IMR-90 (cell line): Measurements from ENCODE around the gene ASB1. TPM values are rescaled to one million over a fixed set of nuclear protein-coding genes. Genes with fewer than 3 reads are reported as not detected.

Experiments used
- ATAC-seq: fragments of 200-7000 bp; cut with Tn5 transposase; 2 replicates; pipeline ENCODE4 v1.9.1; 2020; ENCODE audit warnings: low read depth, mild to moderate bottlenecking, moderate library complexity
- BruUV-seq: library from RNA; stranded (reverse); fragments of 400-500 nt; replicated peaks from 2 replicates; lab custom pipeline; 2021; lab: Mats Ljungman, UMichigan
- CTCF ChIA-PET: fragments of 300-600 bp; formaldehyde crosslinking; extraction: SDS; loops from one replicate; lab custom pipeline; 2021; ENCODE audit warnings: antibody characterized with exemption; lab: Yijun Ruan, JAX
- POLR2A ChIA-PET: fragments of 300-600 bp; sonication (Branson Sonifier 250); formaldehyde crosslinking; loops from one replicate; lab custom pipeline; 2022; ENCODE audit warnings: antibody characterized with exemption; ENCODE audit not compliant: unreplicated experiment; lab: Charles Lee
- DNase-seq: peaks from one replicate; pipeline ENCODE4 v3.0.0; 2013
- H2AFZ ChIP-seq: replicated peaks from 2 replicates; pipeline ENCODE3; 2013; ENCODE audit warnings: low read length, mild to moderate bottlenecking; ENCODE audit not compliant: poor library complexity
- H2AK5ac ChIP-seq: 2 replicates; pipeline ENCODE4 v1.6.1; 2013; ENCODE audit warnings: low read depth, low read length, inconsistent platforms
- H2AK9ac ChIP-seq: replicated peaks from 2 replicates; pipeline ENCODE3; 2013; ENCODE audit warnings: mild to moderate bottlenecking, low read depth, low read length, moderate library complexity; ENCODE audit not compliant: poor library complexity
- H2BK120ac ChIP-seq: 2 replicates; pipeline ENCODE4 v1.6.1; 2013; ENCODE audit warnings: low read depth, low read length, inconsistent platforms
- H2BK15ac ChIP-seq: 3 replicates; pipeline ENCODE4 v1.6.1; 2013; ENCODE audit warnings: low read depth, low read length, inconsistent platforms
- H2BK20ac ChIP-seq: 2 replicates; pipeline ENCODE4 v1.6.1; 2013; ENCODE audit warnings: low read depth, mild to moderate bottlenecking, inconsistent platforms, low read length, moderate library complexity
- H2BK5ac ChIP-seq: 2 replicates; pipeline ENCODE4 v1.6.1; 2013; ENCODE audit warnings: mild to moderate bottlenecking, low read depth, low read length, inconsistent platforms; ENCODE audit not compliant: poor library complexity, severe bottlenecking
- H3K14ac ChIP-seq: replicated peaks from 2 replicates; pipeline ENCODE4 v1.6.1; 2013; ENCODE audit warnings: low read depth, low read length, inconsistent platforms
- H3K18ac ChIP-seq: 2 replicates; pipeline ENCODE4 v1.6.1; 2013; ENCODE audit warnings: low read depth, low read length, control low read depth
- H3K23ac ChIP-seq: 2 replicates; pipeline ENCODE4 v1.6.1; 2013; ENCODE audit warnings: low read depth, low read length, inconsistent platforms
- H3K27ac ChIP-seq: 2 replicates; pipeline ENCODE4 v1.5.1; 2013; ENCODE audit warnings: mild to moderate bottlenecking, control low read depth, low read length; ENCODE audit not compliant: insufficient read depth
- H3K27me3 ChIP-seq: 2 replicates; pipeline ENCODE4 v1.6.1; 2013; ENCODE audit warnings: low read length; ENCODE audit not compliant: control insufficient read depth, insufficient read depth
- H3K36me3 ChIP-seq: 2 replicates; pipeline ENCODE4 v1.6.1; 2013; ENCODE audit warnings: low read length, mixed read lengths; ENCODE audit not compliant: control insufficient read depth, insufficient read depth
- H3K4ac ChIP-seq: 2 replicates; pipeline ENCODE4 v1.6.1; 2013; ENCODE audit warnings: low read depth, low read length, inconsistent platforms
- H3K4me1 ChIP-seq: 2 replicates; pipeline ENCODE4 v1.6.1; 2013; ENCODE audit warnings: low read length, mixed read lengths; ENCODE audit not compliant: control insufficient read depth, insufficient read depth
- H3K4me2 ChIP-seq: 2 replicates; pipeline ENCODE4 v1.6.1; 2013; ENCODE audit warnings: low read depth, mild to moderate bottlenecking, control low read depth, low read length, moderate library complexity
- H3K4me3 ChIP-seq: 2 replicates; pipeline ENCODE4 v1.5.1; 2013; ENCODE audit warnings: low read depth, mild to moderate bottlenecking, control low read depth, low read length, moderate library complexity; ENCODE audit not compliant: insufficient read depth
- H3K56ac ChIP-seq: 2 replicates; pipeline ENCODE4 v1.6.1; 2013; ENCODE audit warnings: low read length, inconsistent platforms; ENCODE audit not compliant: insufficient read depth; ENCODE audit errors: extremely low read depth
- H3K79me1 ChIP-seq, 2 experiments: 2 replicates each; pipeline ENCODE4 v1.6.1; 2013; ENCODE audit warnings: low read length in 2 of 2, inconsistent platforms in 1 of 2, low read depth in 1 of 2
- H3K9ac ChIP-seq: 2 replicates; pipeline ENCODE4 v1.6.1; 2013; ENCODE audit warnings: low read depth, low read length, control low read depth
- H3K9me1 ChIP-seq: 2 replicates; pipeline ENCODE4 v1.6.1; 2013; ENCODE audit warnings: low read length, inconsistent platforms; ENCODE audit not compliant: insufficient read depth
- H3K9me3 ChIP-seq: 2 replicates; pipeline ENCODE4 v1.6.1; 2013; ENCODE audit warnings: low read length; ENCODE audit not compliant: control insufficient read depth, insufficient read depth
- H4K20me1 ChIP-seq: 2 replicates; pipeline ENCODE4 v1.6.1; 2013; ENCODE audit warnings: low read length, inconsistent platforms; ENCODE audit not compliant: insufficient read depth
- H4K5ac ChIP-seq: 2 replicates; pipeline ENCODE4 v1.6.1; 2013; ENCODE audit warnings: mild to moderate bottlenecking, low read depth, low read length, control low read depth
- H4K8ac ChIP-seq, 2 experiments: 2 replicates each; pipeline ENCODE4 v1.6.1; 2013; ENCODE audit warnings: low read depth in 2 of 2, low read length in 2 of 2, control low read depth in 1 of 2, inconsistent platforms in 1 of 2
- H4K91ac ChIP-seq: 2 replicates; pipeline ENCODE4 v1.6.1; 2013; ENCODE audit warnings: low read depth, low read length, inconsistent platforms; ENCODE audit not compliant: insufficient read depth
- BHLHE40 ChIP-seq: fragments of 150-350 bp; IDR thresholded peaks from 2 replicates; pipeline ENCODE4 v1.6.1; 2016; ENCODE audit warnings: mild to moderate bottlenecking, low read depth, low read length
- CEBPB ChIP-seq: IDR thresholded peaks from 2 replicates; pipeline ENCODE4 v1.6.1; 2012; ENCODE audit warnings: low read depth, low read length, improper control_type of control experiment
- CTCF ChIP-seq: conservative IDR thresholded peaks from 2 replicates; pipeline ENCODE4 v1.5.1; 2012; ENCODE audit warnings: mild to moderate bottlenecking, low read depth, low read length, improper control_type of control experiment
- FOS ChIP-seq: fragments of 150-350 bp; IDR thresholded peaks from 2 replicates; pipeline ENCODE4 v1.6.1; 2016; ENCODE audit warnings: low read depth, low read length
- MAZ ChIP-seq: IDR thresholded peaks from 2 replicates; pipeline ENCODE4 v1.6.1; 2012; ENCODE audit warnings: low read depth, mild to moderate bottlenecking, low read length, improper control_type of control experiment, moderate library complexity, borderline replicate concordance
- MXI1 ChIP-seq: IDR thresholded peaks from 2 replicates; pipeline ENCODE4 v1.6.1; 2012; ENCODE audit warnings: low read depth, mild to moderate bottlenecking, low read length, moderate library complexity, borderline replicate concordance
- POLR2A ChIP-seq: IDR thresholded peaks from 2 replicates; pipeline ENCODE4 v1.6.1; 2012; ENCODE audit warnings: mild to moderate bottlenecking, low read depth, low read length
- RAD21 ChIP-seq: IDR thresholded peaks from 2 replicates; pipeline ENCODE4 v1.6.1; 2012; ENCODE audit warnings: low read length, improper control_type of control experiment
- RCOR1 ChIP-seq: IDR thresholded peaks from 2 replicates; pipeline ENCODE4 v1.6.1; 2012; ENCODE audit warnings: mild to moderate bottlenecking, low read length, improper control_type of control experiment; ENCODE audit not compliant: insufficient replicate concordance
- SMC3 ChIP-seq: fragments of 150-350 bp; IDR thresholded peaks from 2 replicates; pipeline ENCODE4 v1.6.1; 2016; ENCODE audit warnings: low read depth, mild to moderate bottlenecking, antibody characterized with exemption, low read length, moderate library complexity
- USF2 ChIP-seq: fragments of 150-350 bp; IDR thresholded peaks from 2 replicates; pipeline ENCODE4 v1.6.1; 2017; ENCODE audit warnings: mild to moderate bottlenecking, antibody characterized with exemption, low read length, low read depth
- WGBS, 2 experiments: methylation state at CpG; one replicate each; pipeline versions ENCODE4 v1.1.5 to v1.1.7; 2013; ENCODE audit warnings: missing lambda C conversion rate in 2 of 2; ENCODE audit not compliant: insufficient read length in 1 of 2; ENCODE audit errors: extremely low coverage in 2 of 2; 5-methylcytosine and 5-hydroxymethylcytosine counted together
- dilution Hi-C: fragments of 300-500 bp; cut with HindIII; formaldehyde crosslinking; loops from one replicate; pipeline ENCODE4 v1.14.3; 2018; ENCODE audit warnings: low sequenced_read_pairs; ENCODE audit not compliant: unreplicated experiment
- in situ Hi-C: fragments of 300-500 bp; cut with MboI; formaldehyde crosslinking; loops from 3 replicates; pipeline ENCODE4 v1.14.3; 2019; ENCODE audit warnings: low sequenced_read_pairs, inconsistent platforms, mixed read lengths
- intact Hi-C: fragments of 100-400 bp; cut with micrococcal nuclease; formaldehyde crosslinking; loops from 2 replicates; pipeline ENCODE4 v1.10.0; 2022
- polyA plus RNA-seq, 3 experiments: library from polyadenylated mRNA; depleted of rRNA; stranded (reverse); fragments of >200 nt; gene quantifications; 2 replicates each; pipeline ENCODE4 v1.2.3, GENCODE V29; 2012; ENCODE audit warnings: low replicate concordance in 1 of 3
- total RNA-seq: library from RNA; depleted of rRNA; stranded (reverse); fragments of >200 nt; gene quantifications from 2 replicates; pipeline ENCODE4 v1.2.3, GENCODE V29; 2012

The ASB1 gene
- total and polyA plus RNA-seq, 2 of the 4 experiments (the other 2 are of a cell fraction): 23.5 to 37.3 TPM

- TF ChIP-seq POLR2A: no peak
Measured at GRCh38 chr2:238445409-238446190, 18.9 kb downstream of the ASB1 start (continued).

GRCh38 chr2:238446371-238446770 is 19.6 kb downstream of the ASB1 start:
- no peak overlapping the region for H2BK5ac ChIP-seq

More at GRCh38 chr2:238446371-238446770, 19.6 kb downstream of the ASB1 start:
- no peak overlapping the region for H2BK120ac ChIP-seq
- no peak overlapping the region for H3K18ac ChIP-seq
- ChIA-PET POLR2A (no interaction called here), CTCF (no interaction called here)
- 90% methylated on average over 2 of the region's 8 CpGs; no CpG with 5 or more reads in 1 of the 2 experiments for WGBS, 2 experiments
- no peak overlapping the region for H3K27ac ChIP-seq
- peaks cover 9% of the 10 kb centered on the region for H3K4me1 ChIP-seq
- no peak overlapping the region for H4K5ac ChIP-seq
- H2BK20ac ChIP-seq: no peak overlapping the region
- H3K27me3 ChIP-seq: no peaks in the 10 kb centered on the region
- H4K20me1 ChIP-seq: peaks cover 25% of the 10 kb centered on the region
- H3K9me3 ChIP-seq: no peaks in the 10 kb centered on the region
- H3K56ac ChIP-seq: no peak overlapping the region
- peaks cover 66% of the 10 kb centered on the region for H3K36me3 ChIP-seq
- no peak overlapping the region for H2AFZ ChIP-seq
- H3K14ac ChIP-seq: no peak overlapping the region
- DNase-seq (no peak), ATAC-seq (no peak)
- H3K4ac ChIP-seq: no peak overlapping the region
- dilution Hi-C loops: no loop called here
- no peak overlapping the region for H2BK15ac ChIP-seq
- no peak overlapping the region for H2AK9ac ChIP-seq
- H3K4me3 ChIP-seq: no peak overlapping the region
- H4K91ac ChIP-seq: no peak overlapping the region
- BruUV-seq: no TSS peak
- peaks cover 49 to 80% of the 10 kb centered on the region in 2 experiments for H3K79me1 ChIP-seq
- in situ Hi-C loops: no loop called here
- no peak overlapping the region for H3K9ac ChIP-seq
- no peak for TF ChIP-seq CEBPB
- no peak for TF ChIP-seq RAD21
- no peak for TF ChIP-seq FOS
- TF ChIP-seq RCOR1: no peak
- no peak for TF ChIP-seq POLR2A
- no peak for TF ChIP-seq USF2
- TF ChIP-seq MAZ: no peak
- TF ChIP-seq CTCF: no peak
- TF ChIP-seq BHLHE40: no peak
- TF ChIP-seq SMC3: no peak
- no peak for TF ChIP-seq MXI1
- H2AK5ac ChIP-seq: no peak overlapping the region
- intact Hi-C loops: no loop called here
- no peak overlapping the region for H3K4me2 ChIP-seq
- no peak overlapping the region for H3K23ac ChIP-seq
- no peak overlapping the region for H4K8ac ChIP-seq
- peaks cover 19% of the 10 kb centered on the region for H3K9me1 ChIP-seq
